AG10803 (cell line): Measurements from ENCODE around the gene CD2AP.
"Not testable (repeated sequence)": the region's sequence is repeated elsewhere in the genome, so short reads cannot be mapped to it uniquely, and the experiment has no call there.

Experiments used
- DNase-seq: peaks from one replicate; pipeline ENCODE4 v3.0.0; 2010; ENCODE audit warnings: low read depth
- H3K4me3 ChIP-seq: 2 replicates; pipeline ENCODE4 v1.5.1; 2011; ENCODE audit warnings: mild to moderate bottlenecking, low read length, control low read depth
- CTCF ChIP-seq: conservative IDR thresholded peaks from 2 replicates; pipeline ENCODE4 v1.5.1; 2011; ENCODE audit warnings: mild to moderate bottlenecking, low read length, control low read depth, inconsistent platforms

Gene CD2AP

GRCh38 chr6:47438481-47439347 is 38.9 kb upstream of the CD2AP start:
- no peak for TF ChIP-seq CTCF
- no peak for DNase-seq
- no peak overlapping the region for H3K4me3 ChIP-seq

GRCh38 chr6:47439348-47439668 is 38.3 kb upstream of the CD2AP start:
- no peak overlapping the region for H3K4me3 ChIP-seq
- no peak for TF ChIP-seq CTCF
- no peak for DNase-seq

- DNase-seq: no peak
- no peak for TF ChIP-seq CTCF
- no peak overlapping the region for H3K4me3 ChIP-seq
Measured at GRCh38 chr6:47440719-47441118, 36.9 kb upstream of the CD2AP start.

GRCh38 chr6:47444964-47445363 is 32.6 kb upstream of the CD2AP start:
- not testable (repeated sequence) for DNase-seq, H3K4me3 ChIP-seq

GRCh38 chr6:47446669-47447330 is 30.8 kb upstream of the CD2AP start:
- no peak for TF ChIP-seq CTCF
- H3K4me3 ChIP-seq: no peak overlapping the region
- DNase-seq: no peak

- no peak for DNase-seq
- no peak for TF ChIP-seq CTCF
- H3K4me3 ChIP-seq: no peak overlapping the region
Measured at GRCh38 chr6:47447722-47448121, 29.9 kb upstream of the CD2AP start.

GRCh38 chr6:47451162-47451561 is 26.4 kb upstream of the CD2AP start:
- no peak for DNase-seq
- H3K4me3 ChIP-seq: no peak overlapping the region
- TF ChIP-seq CTCF: no peak
